D341Med (cell line): ENCODE data around the gene AHNAK2.

Experiments
- DNase-seq: peaks from one replicate; pipeline ENCODE4 v3.0.0; 2012; ENCODE audit warnings: low spot score

AHNAK2 gene

DNA sequence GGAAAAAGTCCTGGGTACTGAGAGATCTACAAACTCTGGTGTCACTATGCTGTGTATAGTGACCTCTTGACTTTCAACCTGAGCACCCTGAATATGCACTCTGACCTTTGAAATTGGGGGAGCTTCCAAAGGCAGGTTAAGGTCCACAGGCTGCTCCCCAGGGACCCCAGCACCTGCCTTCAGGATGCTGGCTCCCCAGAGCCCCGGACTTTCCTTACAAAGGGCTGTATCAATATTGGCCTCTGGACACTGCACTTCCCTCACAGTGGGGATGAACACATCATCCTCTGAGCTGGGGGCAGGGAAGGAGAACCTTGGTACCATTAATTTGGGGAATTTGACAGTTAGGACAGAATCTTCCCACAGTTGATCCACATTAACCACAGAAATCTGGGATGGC lies 39.2 kb downstream of the AHNAK2 start:
- DNase-seq = no peak

DNA sequence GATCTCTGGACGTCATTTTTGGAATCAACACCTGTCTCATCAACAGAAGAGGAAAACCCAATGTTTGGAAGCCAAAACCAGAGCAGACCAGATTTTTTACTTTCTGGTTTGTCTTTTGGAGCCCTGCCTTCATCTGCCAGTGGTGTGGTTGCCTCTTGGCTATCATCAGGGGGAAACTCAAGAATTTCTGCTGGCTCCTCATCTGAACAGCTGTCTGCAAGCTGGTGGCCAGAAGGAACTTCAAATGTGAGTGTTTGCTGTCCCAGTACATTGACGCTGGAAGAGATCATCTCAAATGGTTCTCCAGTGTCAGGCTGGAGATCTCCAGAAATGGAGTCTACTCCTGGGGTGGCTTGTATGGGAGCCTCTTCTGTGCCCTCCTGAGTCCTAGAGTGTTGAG lies 39.7 kb downstream of the AHNAK2 start:
- no peak for DNase-seq

DNA sequence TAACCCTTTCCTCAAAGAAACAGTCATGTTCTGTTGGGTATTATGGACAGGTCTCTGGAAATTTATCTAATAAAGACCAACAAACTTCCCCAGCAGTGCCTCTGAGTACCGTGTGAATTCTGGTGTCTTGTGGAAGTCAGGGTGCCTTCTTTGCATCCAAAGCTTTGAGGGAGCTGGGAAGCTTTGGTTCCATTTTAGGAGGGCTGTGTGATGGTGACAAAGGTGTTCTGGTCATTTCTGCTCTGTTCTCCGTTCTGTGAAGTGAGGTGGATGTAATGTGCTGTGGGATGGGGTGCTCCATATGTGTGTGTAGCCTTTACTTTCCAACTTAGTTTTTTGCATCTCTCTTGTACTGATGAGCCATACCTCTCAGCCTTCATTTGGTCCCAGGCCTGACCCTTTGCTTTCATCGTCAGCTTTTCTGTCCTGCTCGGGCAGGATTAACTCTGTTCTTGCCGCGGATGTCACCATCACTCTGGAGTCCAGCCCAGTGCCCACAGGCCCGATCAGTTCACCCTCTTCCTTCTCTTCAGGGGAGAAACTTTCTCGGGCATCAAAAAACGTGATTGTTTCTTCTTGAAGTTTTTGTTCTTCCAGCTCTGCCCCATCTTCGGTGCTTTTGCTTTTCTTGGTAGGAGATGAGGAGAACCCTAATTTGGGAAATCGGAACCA lies 40.3 kb downstream of the AHNAK2 start:
- no peak for DNase-seq

DNA sequence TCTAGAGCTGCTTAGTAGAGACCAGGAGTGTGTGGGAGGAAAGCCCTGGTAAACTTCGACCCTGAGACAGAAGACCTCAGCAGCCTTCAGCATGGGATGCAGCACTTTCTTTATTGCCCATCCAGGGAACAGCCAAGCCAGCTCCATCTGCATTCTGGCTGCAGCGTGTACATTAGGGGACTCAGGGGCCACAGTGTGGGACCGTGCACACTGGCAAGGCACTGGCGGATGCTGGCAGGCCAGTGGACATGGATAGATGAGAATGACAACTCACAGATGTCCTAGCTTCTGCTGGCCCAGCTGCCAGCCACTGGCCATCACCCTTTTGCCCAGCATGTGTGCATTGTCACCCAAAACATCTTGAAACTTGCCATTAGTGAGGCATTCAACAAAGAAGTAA lies 41.0 kb downstream of the AHNAK2 start:
- no peak for DNase-seq

DNA sequence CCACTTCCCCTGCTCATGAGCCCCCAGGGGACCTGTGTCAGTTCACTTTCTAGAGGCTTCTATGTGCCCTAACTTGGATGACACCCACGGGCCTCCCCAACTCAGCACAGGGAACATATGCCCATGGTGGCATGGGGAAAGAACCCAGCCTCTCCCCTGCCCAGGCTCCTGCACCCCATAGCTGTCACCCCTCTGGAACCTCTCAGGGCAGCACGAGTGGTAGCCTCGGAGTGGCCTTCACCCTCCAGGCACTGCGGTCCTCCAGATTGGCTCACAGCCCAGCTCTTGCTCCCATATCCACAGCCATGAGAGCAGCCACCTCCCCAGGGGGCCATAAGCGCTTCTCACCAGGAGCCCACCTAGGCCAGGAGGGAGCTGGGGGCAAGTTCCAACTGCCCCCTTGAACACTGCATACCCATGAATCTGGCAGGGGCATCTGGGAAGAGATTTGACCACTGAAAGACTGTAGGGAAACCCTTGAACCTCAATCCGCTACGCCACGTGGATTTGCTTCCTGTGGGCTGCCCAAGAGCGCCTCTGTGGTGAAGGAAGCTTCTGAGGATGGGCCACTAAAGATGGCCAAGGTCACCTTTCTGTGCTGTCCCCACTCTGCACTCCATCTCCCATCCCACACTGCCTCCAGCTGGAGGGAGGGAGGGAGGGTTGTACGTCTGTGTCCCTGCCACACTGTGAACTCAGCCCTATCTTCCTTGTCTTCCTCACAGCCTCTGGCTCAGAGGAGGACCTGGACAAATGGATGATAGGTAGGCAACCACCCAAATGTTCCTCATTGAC lies 41.6 kb downstream of the AHNAK2 start:
- no peak for DNase-seq

DNA sequence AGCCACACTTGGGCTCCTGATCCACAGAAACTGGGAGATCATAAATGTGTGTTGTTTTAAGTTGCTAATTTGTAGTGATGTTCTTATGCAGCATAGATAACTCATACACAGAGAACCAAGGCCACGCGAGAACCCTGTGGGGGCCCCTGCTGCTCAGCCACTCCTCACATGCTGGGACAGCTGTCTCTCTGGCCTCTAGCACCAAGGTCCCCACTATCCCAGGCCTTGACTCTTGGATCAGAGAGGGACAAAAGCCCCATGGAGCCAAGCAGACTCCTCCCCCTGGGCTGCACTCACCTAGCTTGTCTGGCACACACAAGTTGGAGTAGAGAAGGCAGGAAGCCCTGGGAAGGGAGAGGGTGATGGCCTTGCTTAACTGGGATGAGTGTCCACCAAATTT lies 42.2 kb downstream of the AHNAK2 start:
- no peak for DNase-seq

DNA sequence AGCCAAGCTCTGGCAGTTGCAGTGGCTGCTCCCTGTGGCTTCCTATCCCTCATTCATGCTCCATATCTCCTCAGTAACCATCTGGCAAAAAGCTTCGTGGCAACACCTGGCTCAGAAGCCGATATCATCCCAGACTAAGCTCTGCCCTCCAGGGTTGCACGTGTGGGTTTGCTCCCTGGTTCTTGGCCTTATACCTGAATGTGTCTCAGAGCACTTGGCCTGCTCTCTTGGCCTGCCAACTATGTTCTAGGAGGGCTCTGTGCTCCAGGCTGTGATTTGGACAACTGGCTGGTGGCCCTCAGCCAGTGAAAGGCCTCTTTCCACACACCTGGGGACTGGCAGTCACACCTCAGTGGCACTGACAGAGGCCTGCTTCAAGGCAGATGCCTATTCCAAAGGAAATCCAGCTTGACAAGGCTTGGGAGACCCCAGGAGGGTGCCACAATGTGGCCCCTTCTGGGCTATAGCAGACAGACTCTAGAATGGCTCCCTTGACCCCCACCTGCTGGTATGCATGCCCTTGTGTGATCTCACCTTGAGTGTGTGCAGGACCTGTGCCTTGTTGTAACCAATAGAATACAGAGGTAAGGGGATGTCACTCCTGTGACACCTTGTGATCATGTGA lies 43.0 kb downstream of the AHNAK2 start:
- no peak for DNase-seq

DNA sequence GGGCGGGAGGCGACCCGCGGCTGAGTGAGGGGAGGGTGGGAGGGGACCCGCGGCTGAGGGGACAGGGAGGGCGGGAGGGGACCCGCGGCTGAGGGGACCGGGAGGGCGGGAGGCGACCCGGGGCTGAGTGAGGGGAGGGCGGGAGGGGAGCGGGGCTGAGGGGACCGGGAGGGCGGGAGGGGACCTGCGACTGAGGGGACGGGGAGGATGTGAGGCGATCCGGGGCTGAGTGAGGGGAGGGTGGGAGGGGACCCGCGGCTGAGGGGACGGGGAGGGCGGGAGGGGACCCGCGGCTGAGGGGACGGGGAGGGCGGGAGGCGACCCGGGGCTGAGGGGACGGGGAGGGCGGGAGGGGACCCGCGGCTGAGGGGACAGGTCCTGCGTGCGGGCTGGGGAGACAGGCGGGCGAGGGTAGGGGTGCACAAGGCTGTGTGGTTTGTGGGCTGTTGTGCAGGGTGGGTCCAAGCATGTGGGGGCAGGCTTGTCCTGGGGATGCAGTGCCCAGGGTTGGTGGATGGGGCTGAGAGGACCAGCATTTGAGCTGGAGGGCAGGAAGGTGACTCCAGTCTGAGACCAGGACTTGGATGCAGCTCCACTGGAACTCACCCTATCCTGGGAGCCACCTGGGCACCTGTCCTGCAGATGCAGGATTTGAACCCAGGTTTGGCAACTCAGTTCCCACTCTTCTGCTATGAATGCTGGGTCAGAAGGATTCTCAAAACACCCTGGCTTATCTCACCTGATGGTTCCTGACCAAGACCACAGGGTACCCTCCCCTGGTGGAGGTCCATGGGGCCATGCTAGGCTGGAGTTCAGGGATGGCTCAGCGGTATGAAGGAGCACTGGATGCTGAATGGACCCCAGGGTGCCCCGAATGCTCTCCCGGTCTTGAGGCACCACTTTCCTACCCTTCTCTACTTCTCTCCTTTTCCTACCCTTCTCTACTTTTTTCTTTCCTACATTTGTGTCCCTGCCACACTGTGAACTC lies 44.1 kb downstream of the AHNAK2 start:
- DNase-seq = peak; percentile 55

DNA sequence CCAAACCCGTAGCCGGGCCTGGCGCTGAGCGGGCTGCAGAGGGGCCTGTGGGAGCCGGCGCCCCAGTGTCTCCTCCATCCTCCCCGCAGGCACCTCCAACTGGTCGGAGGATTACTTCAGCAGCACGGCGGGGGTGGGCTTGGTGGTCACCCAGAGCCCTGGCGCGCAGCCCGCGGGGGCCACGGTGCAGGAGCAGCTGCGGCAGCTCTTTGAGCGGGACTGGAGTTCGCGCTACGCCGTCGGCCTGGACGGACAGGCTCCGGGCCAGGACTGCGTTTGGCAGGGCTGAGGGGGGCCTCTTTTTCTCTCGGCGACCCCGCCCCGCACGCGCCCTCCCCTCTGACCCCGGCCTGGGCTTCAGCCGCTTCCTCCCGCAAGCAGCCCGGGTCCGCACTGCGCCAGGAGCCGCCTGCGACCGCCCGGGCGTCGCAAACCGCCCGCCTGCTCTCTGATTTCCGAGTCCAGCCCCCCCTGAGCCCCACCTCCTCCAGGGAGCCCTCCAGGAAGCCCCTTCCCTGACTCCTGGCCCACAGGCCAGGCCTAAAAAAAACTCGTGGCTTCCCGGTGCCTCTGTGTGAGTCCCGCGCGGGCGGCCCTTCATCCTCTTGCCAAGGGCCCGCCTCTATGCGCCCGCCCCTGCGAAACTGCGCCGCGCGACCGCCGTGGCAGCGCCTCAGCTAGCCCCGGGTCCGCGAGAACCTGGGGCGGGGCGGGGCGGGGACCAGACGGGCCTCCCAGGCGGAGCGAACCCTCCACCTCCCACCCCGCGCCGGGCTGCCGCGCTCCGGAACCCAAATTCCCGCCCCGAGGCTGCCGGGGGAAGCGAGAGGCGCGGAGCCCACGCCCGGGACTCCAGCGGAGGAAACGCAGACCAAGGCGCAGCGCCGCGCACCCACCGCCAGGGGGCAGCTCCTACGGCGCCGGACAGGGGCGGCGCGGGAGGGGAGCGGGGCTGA lies 45.2 kb downstream of the AHNAK2 start:
- peak; percentile 97 for DNase-seq

DNA sequence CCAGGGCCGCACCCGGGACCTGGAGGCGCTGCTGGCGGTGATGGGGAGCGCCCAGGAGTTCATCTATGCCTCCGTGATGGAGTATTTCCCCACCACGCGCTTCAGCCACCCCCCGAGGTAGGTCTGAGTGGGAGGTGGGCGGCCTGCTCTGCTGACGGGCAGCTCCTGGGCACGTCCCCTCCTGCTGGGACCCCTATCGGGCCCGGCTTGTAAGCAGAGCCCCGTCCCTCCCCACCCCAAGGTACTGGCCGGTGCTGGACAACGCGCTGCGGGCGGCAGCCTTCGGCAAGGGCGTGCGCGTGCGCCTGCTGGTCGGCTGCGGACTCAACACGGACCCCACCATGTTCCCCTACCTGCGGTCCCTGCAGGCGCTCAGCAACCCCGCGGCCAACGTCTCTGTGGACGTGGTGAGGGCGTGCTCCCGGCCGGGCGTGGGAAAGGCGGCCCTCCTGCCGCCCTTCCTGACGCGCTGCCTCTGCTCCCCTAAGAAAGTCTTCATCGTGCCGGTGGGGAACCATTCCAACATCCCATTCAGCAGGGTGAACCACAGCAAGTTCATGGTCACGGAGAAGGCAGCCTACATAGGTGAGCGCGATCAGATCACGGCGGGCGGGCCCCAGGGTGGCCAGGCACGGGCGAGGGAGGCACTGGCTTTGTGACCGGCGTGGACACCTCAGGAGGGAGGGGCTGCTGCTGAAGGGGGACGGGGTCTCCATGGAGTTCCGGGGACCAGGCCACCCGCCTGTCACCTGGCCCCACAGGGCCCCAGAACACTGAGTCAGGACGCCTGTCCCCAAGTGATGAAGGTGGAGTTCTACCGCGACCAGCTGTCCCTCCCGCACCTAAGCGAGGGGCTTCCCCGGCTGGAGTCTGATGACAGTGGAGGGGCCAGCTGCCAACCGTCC lies 46.2 kb downstream of the AHNAK2 start:
- no peak for DNase-seq

DNA sequence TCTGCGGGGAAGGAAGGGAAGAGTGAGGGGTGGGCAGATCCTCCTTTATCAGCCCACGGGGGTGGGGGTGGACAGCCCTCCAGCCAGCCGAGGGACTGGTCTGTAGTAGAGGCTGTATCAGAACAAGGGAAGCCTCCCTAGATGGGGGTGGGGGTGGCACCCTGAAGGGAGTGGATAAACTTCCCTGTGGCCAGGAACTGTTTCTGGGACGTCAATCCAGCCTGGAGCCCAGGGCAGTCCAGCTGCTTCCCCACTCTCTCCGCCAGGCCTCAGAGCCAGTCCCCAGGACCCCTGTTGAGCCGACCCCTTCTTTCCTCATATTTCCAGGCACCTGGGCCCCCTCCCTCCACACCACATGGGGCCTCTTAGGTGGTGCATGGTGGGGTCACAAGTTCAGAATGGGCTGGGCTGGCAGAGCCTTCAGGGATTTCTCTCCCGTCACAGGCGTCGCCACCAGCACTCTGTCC lies 46.8 kb downstream of the AHNAK2 start:
- DNase-seq = no peak

DNA sequence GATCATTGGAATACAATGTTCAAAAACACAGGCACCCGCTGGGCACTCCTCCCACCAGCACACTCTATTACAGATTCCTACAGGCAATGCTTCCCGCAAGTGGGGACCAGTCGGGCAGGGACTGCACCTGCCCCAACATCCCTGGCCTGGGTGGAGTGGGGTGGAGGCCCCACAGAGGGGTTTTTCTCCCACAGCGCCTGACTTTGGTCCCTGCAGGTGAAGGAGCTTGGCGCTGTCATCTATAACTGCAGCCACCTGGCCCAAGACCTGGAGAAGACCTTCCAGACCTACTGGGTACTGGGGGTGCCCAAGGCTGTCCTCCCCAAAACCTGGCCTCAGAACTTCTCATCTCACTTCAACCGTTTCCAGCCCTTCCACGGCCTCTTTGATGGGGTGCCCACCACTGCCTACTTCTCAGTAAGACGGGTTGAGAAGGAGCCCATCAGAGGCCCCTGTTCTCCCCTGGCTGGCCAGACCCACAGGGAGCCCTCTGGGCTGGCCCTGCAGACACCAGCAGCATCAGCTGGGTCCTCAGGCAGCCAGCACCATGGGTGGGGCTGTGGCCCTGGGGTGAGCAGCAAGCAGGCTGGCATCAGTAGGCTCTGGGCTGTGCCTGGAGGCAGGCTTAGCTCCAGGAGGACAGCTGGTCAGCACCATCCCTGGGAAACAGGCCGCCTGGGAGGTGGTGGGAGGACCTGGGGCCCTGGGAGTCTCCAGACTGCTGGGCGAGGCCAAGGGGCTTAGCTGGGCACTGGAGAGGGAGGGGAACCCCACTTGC lies 47.5 kb downstream of the AHNAK2 start:
- DNase-seq = no peak

DNA sequence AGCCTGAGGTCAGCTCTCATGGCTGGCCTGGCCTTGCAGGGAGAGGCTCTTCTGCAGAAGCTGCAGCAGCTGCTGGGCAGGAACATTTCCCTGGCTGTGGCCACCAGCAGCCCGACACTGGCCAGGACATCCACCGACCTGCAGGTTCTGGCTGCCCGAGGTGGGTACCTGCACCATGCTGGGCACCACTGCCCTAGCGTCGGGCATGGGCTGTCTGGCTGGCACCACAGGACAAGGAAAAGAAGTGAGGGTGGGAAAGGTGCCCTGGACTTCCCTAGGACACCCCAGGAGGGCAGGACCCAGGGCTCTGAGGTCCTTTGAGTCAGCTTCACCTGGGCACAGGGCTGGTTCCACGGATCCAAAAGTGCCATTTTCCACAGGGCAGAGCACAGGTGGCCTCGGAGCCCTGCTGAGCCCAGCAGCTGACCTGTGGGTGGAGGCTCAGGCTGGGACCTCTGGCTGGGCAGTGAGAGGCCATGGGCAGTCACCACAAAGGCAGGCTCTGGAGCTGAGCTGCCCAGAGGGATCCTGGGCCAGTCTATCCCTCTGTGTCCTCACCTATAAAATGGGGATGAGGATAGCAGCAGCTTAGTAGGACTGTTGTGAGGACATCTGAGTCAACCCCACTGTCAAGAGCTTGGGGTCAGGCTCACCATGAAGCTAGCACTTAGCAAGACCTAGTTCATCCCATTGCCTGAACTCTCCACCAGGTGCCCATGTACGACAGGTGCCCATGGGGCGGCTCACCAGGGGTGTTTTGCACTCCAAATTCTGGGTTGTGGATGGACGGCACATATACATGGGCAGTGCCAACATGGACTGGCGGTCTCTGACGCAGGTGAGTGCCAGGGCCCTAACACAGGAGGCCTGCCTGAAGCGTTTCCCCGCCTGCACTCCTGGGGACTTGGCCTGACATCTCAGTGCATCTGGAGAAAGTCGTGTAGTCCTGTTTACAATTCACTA lies 48.6 kb downstream of the AHNAK2 start:
- no peak for DNase-seq

DNA sequence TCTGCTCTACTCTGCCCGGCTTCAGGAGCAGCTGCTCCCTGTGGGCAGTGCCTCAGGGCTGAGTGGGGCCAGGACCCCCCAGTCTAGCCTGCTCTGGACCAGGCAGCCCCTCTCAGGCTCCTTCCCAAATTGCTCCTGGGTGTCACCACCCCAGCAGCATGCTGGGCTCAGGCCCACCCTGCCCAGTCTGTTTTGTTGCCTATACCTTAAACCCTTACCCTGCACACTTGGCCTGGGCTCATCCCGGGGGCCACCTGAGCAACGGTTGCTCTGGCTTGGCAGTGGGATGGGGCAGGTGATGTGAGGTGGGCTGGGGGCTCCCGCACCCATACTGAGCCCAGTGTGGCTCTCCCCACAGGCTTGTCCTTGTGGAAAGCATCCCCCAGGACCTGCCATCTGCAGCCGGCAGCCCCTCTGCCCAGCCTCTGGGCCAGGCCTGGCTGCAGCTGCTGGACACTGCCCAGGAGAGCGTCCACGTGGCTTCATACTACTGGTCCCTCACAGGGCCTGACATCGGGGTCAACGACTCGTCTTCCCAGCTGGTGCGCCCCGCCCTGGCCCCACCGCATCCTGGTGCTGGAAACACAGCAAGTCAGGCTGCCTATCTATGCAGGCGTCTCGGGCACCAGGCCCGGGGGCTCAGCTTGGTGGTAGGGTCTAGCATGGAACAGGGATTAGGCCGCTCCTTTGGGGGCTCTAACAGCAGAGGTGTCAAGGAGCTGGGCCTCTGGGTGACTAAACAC lies 49.6 kb downstream of the AHNAK2 start:
- no peak for DNase-seq

DNA sequence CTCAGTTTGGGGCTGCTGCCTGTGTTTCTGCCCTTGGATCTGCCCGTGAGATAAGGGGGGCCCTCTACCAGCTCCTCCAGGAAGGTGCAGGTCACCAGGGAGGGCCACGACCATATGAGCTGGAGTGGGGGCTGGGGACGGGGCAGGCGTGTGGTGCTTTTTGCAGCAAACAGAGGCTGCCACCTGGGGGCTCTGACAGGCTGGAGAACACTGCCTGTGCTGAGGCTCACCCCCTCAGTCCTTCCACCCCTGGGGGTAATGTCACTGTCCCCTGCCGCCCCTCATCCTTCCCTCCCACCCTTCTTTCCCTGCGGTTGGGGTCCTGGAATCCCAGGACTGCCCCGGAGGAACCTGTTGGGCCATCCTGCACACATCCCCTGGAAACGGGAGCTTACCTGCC lies 50.3 kb downstream of the AHNAK2 start:
- DNase-seq = no peak

DNA sequence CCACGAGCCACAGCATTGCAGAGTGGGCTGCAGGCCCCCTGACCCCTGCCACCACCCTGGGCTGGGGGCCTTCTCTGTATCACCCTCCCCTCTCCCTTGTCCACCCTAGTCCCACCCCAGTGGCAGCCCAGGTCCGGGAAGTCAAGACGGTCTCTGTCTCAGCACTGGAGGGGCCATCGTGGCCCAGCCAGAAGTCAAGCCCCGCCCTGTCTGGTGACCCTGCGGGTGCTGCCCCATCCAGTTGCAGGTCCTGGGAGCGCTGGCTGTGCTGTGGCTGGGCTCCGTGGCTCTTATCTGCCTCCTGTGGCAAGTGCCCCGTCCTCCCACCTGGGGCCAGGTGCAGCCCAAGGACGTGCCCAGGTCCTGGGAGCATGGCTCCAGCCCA lies 50.8 kb downstream of the AHNAK2 start:
- no peak for DNase-seq
